HG03457 (cell line): Measurements from ENCODE around the gene ERP29.
"Not testable (repeated sequence)": the region's sequence is repeated elsewhere in the genome, so short reads cannot be mapped to it uniquely, and the experiment has no call there.

Source experiments
- ATAC-seq: cut with Tn5 transposase; IDR thresholded peaks from one replicate; pipeline ENCODE4 v1.9.1; 2021; ENCODE audit warnings: moderate number of reproducible peaks; ENCODE audit not compliant: unreplicated experiment

Gene ERP29

GRCh38 chr12:112000820-112001219 lies 12.4 kb upstream of the ERP29 start:
- ATAC-seq = no peak

- ATAC-seq = no peak
Measured at GRCh38 chr12:112001576-112001975, 11.7 kb upstream of the ERP29 start.

GRCh38 chr12:112004041-112004440 lies 9.2 kb upstream of the ERP29 start:
- no peak for ATAC-seq

- no peak for ATAC-seq
Measured at GRCh38 chr12:112005419-112006395, 7.5 kb upstream of the ERP29 start.

- no peak for ATAC-seq
Measured at GRCh38 chr12:112007945-112008344, 5.3 kb upstream of the ERP29 start.

- ATAC-seq = no peak
Measured at GRCh38 chr12:112008918-112009317, 4.3 kb upstream of the ERP29 start.

- ATAC-seq = not testable (repeated sequence)
Measured at GRCh38 chr12:112009596-112009995, 3.6 kb upstream of the ERP29 start.

GRCh38 chr12:112010415-112011344 lies 2.5 kb upstream of the ERP29 start:
- ATAC-seq = no peak

GRCh38 chr12:112011685-112012084 lies 1.5 kb upstream of the ERP29 start:
- no peak for ATAC-seq

- peak; percentile 3 for ATAC-seq
Measured at GRCh38 chr12:112013601-112014402, 576 bp downstream of the ERP29 start.

- ATAC-seq = no peak
Measured at GRCh38 chr12:112015938-112016337, 2.7 kb downstream of the ERP29 start.

GRCh38 chr12:112017041-112017440 lies 3.8 kb downstream of the ERP29 start:
- no peak for ATAC-seq

GRCh38 chr12:112018571-112019237 lies 5.5 kb downstream of the ERP29 start:
- ATAC-seq = no peak

- no peak for ATAC-seq
Measured at GRCh38 chr12:112020947-112021457, 7.8 kb downstream of the ERP29 start.

GRCh38 chr12:112022241-112023016 lies 9.2 kb downstream of the ERP29 start:
- ATAC-seq = no peak

GRCh38 chr12:112023759-112024396 lies 10.7 kb downstream of the ERP29 start:
- ATAC-seq = no peak

GRCh38 chr12:112025808-112026375 lies 12.7 kb downstream of the ERP29 start:
- no peak for ATAC-seq

GRCh38 chr12:112029301-112029700 lies 16.1 kb downstream of the ERP29 start:
- no peak for ATAC-seq
